Measurements from ENCODE around the gene MEF2D. TPM values are rescaled to one million over a fixed set of nuclear protein-coding genes. Genes with fewer than 3 reads are reported as not detected.

Gene MEF2D
- total RNA-seq, 1 experiment from 2014 or later: 18.3 TPM

DNA sequence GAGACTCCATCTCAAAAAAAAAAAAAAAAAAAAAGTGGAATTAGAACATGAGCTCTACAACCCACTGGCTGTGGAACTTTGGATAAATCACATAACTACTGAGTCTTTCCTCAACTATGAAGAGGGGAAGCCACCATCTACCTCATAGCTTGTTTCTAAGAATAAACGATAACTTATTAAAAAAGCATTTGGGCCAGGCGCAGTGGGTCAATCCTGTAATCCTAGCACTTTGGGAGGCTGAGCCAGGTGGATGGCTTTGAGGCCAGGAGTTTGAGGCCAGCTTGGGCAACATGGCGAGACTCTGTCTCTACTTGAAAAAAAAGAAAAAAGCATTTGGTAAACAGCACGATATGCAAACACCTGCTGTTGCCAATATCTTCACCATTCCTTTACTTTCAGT, 31.8 kb upstream of the MEF2D start:
- H3K27me3 ChIP-seq (replicated peaks; ENCODE audit: insufficient read depth, low read depth, low read length, poor library complexity): no peaks in the 10 kb centered on the region
- peaks cover 42% of the 10 kb centered on the region for H3K36me3 ChIP-seq (ENCODE audit: insufficient read depth, low read length, poor library complexity, severe bottlenecking)
- no peak overlapping the region for H3K27ac ChIP-seq (ENCODE audit: low read depth, low read length, poor library complexity, severe bottlenecking)
- no peak overlapping the region for H3K4me3 ChIP-seq (ENCODE audit: low read depth, low read length, poor library complexity, severe bottlenecking)
- CTCF ChIA-PET: no interaction called here
- no peaks in the 10 kb centered on the region for H3K4me1 ChIP-seq (ENCODE audit: insufficient read depth, low read length, poor library complexity, severe bottlenecking)
- POLR2A ChIA-PET (ENCODE audit: low non-redundant PET): no interaction called here
- intact Hi-C loops (cut with micrococcal nuclease; ENCODE audit: unreplicated experiment): no loop called here
- DNase-seq (ENCODE audit: low spot score): no peak
- H3K9me3 ChIP-seq (ENCODE audit: low read depth, low read length, poor library complexity, severe bottlenecking): no peaks in the 10 kb centered on the region
- no TSS peak for BruUV-seq (replicated peaks)
- TF ChIP-seq, protein P1, sequence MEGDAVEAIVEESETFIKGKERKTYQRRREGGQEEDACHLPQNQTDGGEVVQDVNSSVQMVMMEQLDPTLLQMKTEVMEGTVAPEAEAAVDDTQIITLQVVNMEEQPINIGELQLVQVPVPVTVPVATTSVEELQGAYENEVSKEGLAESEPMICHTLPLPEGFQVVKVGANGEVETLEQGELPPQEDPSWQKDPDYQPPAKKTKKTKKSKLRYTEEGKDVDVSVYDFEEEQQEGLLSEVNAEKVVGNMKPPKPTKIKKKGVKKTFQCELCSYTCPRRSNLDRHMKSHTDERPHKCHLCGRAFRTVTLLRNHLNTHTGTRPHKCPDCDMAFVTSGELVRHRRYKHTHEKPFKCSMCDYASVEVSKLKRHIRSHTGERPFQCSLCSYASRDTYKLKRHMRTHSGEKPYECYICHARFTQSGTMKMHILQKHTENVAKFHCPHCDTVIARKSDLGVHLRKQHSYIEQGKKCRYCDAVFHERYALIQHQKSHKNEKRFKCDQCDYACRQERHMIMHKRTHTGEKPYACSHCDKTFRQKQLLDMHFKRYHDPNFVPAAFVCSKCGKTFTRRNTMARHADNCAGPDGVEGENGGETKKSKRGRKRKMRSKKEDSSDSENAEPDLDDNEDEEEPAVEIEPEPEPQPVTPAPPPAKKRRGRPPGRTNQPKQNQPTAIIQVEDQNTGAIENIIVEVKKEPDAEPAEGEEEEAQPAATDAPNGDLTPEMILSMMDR (conservative IDR thresholded peaks at IDR 0.05; ENCODE audit: low read depth, low read length): no peak
- TF ChIP-seq EZH2 (IDR thresholded peaks at IDR 0.05; ENCODE audit: borderline replicate concordance, low read depth, low read length, poor library complexity, severe bottlenecking): no peak

DNA sequence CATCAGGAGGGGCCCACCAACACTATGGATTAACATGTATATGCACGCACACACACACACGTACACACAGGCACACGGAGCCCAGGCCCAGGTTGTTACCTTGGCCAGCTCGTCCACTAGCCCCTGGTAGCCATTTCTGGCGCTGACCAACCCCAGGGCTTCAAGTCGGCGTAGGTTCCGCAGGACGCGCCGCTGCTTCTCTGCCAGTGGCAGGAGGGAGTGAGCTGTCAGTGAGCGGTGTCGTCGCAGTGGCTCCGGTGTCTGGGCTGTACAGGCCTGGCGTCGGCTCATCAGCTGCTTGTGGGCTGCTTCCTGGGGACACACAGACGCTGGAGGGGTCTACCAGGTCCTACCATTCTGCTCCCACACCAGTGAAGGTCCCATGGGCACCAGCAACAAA, 29.4 kb upstream of the MEF2D start:
- DNase-seq (ENCODE audit: low spot score): no peak
- Histone ChIP-seq H3K4me1 (ENCODE audit: insufficient read depth, low read length, poor library complexity, severe bottlenecking) (no peaks in the 10 kb centered on the region), H3K27me3 (replicated peaks; ENCODE audit: insufficient read depth, low read depth, low read length, poor library complexity) (no peaks in the 10 kb centered on the region), H3K27ac (ENCODE audit: low read depth, low read length, poor library complexity, severe bottlenecking) (no peak overlapping the region), H3K4me3 (ENCODE audit: low read depth, low read length, poor library complexity, severe bottlenecking) (no peak overlapping the region), H3K36me3 (ENCODE audit: insufficient read depth, low read length, poor library complexity, severe bottlenecking) (peaks cover 30% of the 10 kb centered on the region), H3K9me3 (ENCODE audit: low read depth, low read length, poor library complexity, severe bottlenecking) (no peaks in the 10 kb centered on the region)
- intact Hi-C loops (cut with micrococcal nuclease; ENCODE audit: unreplicated experiment): no loop called here
- ChIA-PET POLR2A (ENCODE audit: low non-redundant PET) (no interaction called here), CTCF (no interaction called here)
- TF ChIP-seq, protein P1 (conservative IDR thresholded peaks at IDR 0.05; ENCODE audit: low read depth, low read length): no peak
- no peak for TF ChIP-seq EZH2 (IDR thresholded peaks at IDR 0.05; ENCODE audit: borderline replicate concordance, low read depth, low read length, poor library complexity, severe bottlenecking)
- no TSS peak for BruUV-seq (replicated peaks)

- no peak overlapping the region for H3K4me3 ChIP-seq (ENCODE audit: low read depth, low read length, poor library complexity, severe bottlenecking)
- H3K4me1 ChIP-seq (ENCODE audit: insufficient read depth, low read length, poor library complexity, severe bottlenecking): no peaks in the 10 kb centered on the region
- H3K27me3 ChIP-seq (replicated peaks; ENCODE audit: insufficient read depth, low read depth, low read length, poor library complexity): no peaks in the 10 kb centered on the region
- no peak overlapping the region for H3K27ac ChIP-seq (ENCODE audit: low read depth, low read length, poor library complexity, severe bottlenecking)
- H3K9me3 ChIP-seq (ENCODE audit: low read depth, low read length, poor library complexity, severe bottlenecking): no peaks in the 10 kb centered on the region
- intact Hi-C loops (cut with micrococcal nuclease; ENCODE audit: unreplicated experiment): no loop called here
- CTCF ChIA-PET: interaction anchor here (0.8 kb wide), 1 partner anchor 72 kb away, joined by 3 read pairs; no protein-coding TSS in a partner anchor
- DNase-seq (ENCODE audit: low spot score): no peak
- H3K36me3 ChIP-seq (ENCODE audit: insufficient read depth, low read length, poor library complexity, severe bottlenecking): peaks cover 30% of the 10 kb centered on the region
- BruUV-seq (replicated peaks): no TSS peak
- POLR2A ChIA-PET (ENCODE audit: low non-redundant PET): no interaction called here
- TF ChIP-seq, protein P1 (conservative IDR thresholded peaks at IDR 0.05; ENCODE audit: low read depth, low read length): no peak
- no peak for TF ChIP-seq EZH2 (IDR thresholded peaks at IDR 0.05; ENCODE audit: borderline replicate concordance, low read depth, low read length, poor library complexity, severe bottlenecking)
Observed at GRCh38 chr1:156528875-156529425, 28.4 kb upstream of the MEF2D start.

Measured in A673 (cell line).